Putamen (tissue), 1 donor: ENCODE data around the gene PDE3A.
"Not testable (repeated sequence)": the region's sequence is repeated elsewhere in the genome, so short reads cannot be mapped to it uniquely, and the experiment has no call there.

Experiments
- DNase-seq: peaks from one replicate; pipeline ENCODE4 v3.0.0-alpha.2; 2016; ENCODE audit warnings: low spot score

PDE3A gene

GRCh38 chr12:20374795-20375194, 6.5 kb downstream of the PDE3A start:
- no peak for DNase-seq

- DNase-seq, result no peak
These were observed 7.2 kb downstream of the PDE3A start for GRCh38 chr12:20375560-20375959.

- no peak for DNase-seq
These were observed 8.6 kb downstream of the PDE3A start for GRCh38 chr12:20376984-20377383.

- no peak for DNase-seq
These were observed 9.4 kb downstream of the PDE3A start for GRCh38 chr12:20377750-20378149.

GRCh38 chr12:20382117-20382516, 13.8 kb downstream of the PDE3A start:
- no peak for DNase-seq

GRCh38 chr12:20383612-20384011, 15.3 kb downstream of the PDE3A start:
- DNase-seq, result no peak

- not testable (repeated sequence) for DNase-seq
These were observed 16.5 kb downstream of the PDE3A start for GRCh38 chr12:20384836-20385235.

- no peak for DNase-seq
These were observed 22.5 kb downstream of the PDE3A start for GRCh38 chr12:20390846-20391245.

GRCh38 chr12:20392339-20392738, 24.0 kb downstream of the PDE3A start:
- no peak for DNase-seq

GRCh38 chr12:20393707-20394106, 25.4 kb downstream of the PDE3A start:
- no peak for DNase-seq

GRCh38 chr12:20395791-20396550, 27.6 kb downstream of the PDE3A start:
- DNase-seq, result no peak

- no peak for DNase-seq
These were observed 30.3 kb downstream of the PDE3A start for GRCh38 chr12:20398686-20399085.

GRCh38 chr12:20400003-20400402, 31.7 kb downstream of the PDE3A start:
- no peak for DNase-seq

- no peak for DNase-seq
These were observed 34.9 kb downstream of the PDE3A start for GRCh38 chr12:20403230-20403629.

GRCh38 chr12:20404576-20405346, 36.4 kb downstream of the PDE3A start:
- no peak for DNase-seq

GRCh38 chr12:20409607-20410377, 41.5 kb downstream of the PDE3A start:
- no peak for DNase-seq

GRCh38 chr12:20410734-20411133, 42.4 kb downstream of the PDE3A start:
- DNase-seq, result no peak

- no peak for DNase-seq
These were observed 43.0 kb downstream of the PDE3A start for GRCh38 chr12:20411345-20411744.

GRCh38 chr12:20415028-20415427, 46.7 kb downstream of the PDE3A start:
- no peak for DNase-seq

- no peak for DNase-seq
These were observed 47.3 kb downstream of the PDE3A start for GRCh38 chr12:20415641-20416040.

- no peak for DNase-seq
These were observed 52.2 kb downstream of the PDE3A start for GRCh38 chr12:20420557-20420956.

- no peak for DNase-seq
These were observed 53.1 kb downstream of the PDE3A start for GRCh38 chr12:20421421-20421820.

- DNase-seq, result no peak
These were observed 55.2 kb downstream of the PDE3A start for GRCh38 chr12:20423557-20423956.
